Gastrocnemius medialis (tissue), 4 donors: ENCODE results near the gene MRC1.

Experiments
- CTCF ChIP-seq, 5 experiments: fragments of 450-650 bp in 3 of 5; fragments of 200-600 bp in 2 of 5; sonication (generic) in 2 of 5; IDR thresholded peaks in 4 of 5; conservative IDR thresholded peaks in 1 of 5; 1 replicate in 4 of 5; 2 replicates in 1 of 5; pipeline ENCODE4 v1.5.1; 2016 to 2019; ENCODE audit warnings: antibody characterized with exemption in 5 of 5, mild to moderate bottlenecking in 3 of 5, moderate library complexity in 3 of 5
- POLR2A ChIP-seq, 2 donors: fragments of 450-650 bp; IDR thresholded peaks; one replicate each; pipeline ENCODE4 v1.6.1; 2017; ENCODE audit warnings: antibody characterized with exemption in 2 of 2, mild to moderate bottlenecking in 2 of 2, moderate library complexity in 2 of 2

- TF ChIP-seq CTCF (IDR thresholded peaks at IDR 0.05 in 4 of 5, conservative IDR thresholded peaks at IDR 0.05 in 1 of 5) (no peak), POLR2A (IDR thresholded peaks at IDR 0.05) (no peak)
Observed at GRCh38 chr10:17912754-17913153, 103.6 kb downstream of the MRC1 start.
